SW480 (cell line): ENCODE measurements around the gene CEP57L1.
"Not testable (repeated sequence)": the region's sequence is repeated elsewhere in the genome, so short reads cannot be mapped to it uniquely, and the experiment has no call there.

Source experiments
- DNase-seq: peaks from one replicate; pipeline ENCODE4 v3.0.0-alpha.2; 2016; ENCODE audit warnings: low spot score

Gene CEP57L1

DNA sequence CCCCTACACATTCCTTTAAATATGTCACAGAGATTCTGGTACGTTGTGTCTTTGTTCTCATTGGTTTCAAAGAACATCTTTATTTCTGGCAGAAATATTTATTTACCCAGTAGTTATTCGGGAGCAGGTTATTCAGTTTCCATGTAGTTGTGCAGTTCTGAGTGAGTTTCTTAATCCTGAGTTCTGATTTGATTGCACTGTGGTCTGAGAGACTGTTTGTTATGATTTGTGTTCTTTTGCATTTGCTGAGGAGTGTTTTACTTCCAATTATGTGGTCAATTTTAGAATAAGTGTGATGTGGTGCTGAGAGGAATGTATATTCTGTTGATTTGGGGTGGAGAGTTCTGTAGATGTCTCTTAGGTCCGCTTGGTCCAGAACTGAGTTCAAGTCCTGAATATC lies 17.4 kb downstream of the CEP57L1 start:
- not testable (repeated sequence) for DNase-seq

DNA sequence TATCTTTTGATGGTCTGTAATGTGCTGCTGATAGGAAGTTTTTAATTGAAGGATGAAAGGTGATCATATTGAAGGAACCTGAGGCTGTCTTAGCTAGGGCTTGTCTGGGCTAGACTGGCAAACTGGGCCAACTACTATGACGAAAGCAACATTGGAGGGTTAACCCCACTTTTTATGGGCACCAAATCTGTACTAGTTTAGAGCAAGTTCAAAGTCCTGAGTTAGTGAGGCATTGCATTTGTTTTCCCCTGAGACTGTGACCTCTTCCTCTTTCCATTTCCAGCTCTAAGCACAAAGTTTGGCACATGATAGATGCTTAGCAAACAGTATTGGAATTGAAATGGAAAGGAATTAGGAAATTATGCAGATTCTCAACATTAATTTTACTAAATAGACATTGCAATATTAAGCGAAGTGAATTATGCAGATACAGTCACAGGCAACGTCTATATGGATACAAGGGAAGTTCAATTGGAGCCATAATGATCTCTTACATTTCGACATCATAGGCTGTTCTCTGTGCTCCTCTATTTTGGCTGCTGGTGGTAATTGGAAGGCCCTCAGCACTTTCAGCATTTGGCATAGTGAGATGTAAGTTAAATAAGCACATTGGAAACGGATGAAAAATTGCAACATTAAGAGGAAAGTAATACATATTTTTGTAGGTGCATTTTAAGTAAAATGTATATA lies 22.2 kb downstream of the CEP57L1 start:
- DNase-seq, result no peak

DNA sequence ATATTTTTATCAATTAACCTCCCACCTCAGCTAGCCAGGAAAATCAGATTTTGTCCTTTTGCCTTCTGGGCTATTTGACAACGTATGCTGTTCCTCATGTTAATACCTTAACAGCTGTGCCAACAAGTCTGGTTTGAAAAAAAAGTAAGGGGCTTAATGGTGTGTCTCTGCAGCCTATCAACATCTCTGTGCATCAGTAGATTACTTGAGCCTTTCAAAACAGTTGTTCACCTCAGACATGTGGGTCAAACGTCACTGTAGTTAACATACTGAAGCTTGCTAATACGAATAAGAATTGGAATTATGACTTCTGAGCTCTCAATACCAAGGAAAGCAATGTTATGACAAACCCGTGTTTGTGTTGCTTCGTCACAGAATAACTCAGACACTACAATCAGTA lies 23.0 kb downstream of the CEP57L1 start:
- DNase-seq, result no peak

DNA sequence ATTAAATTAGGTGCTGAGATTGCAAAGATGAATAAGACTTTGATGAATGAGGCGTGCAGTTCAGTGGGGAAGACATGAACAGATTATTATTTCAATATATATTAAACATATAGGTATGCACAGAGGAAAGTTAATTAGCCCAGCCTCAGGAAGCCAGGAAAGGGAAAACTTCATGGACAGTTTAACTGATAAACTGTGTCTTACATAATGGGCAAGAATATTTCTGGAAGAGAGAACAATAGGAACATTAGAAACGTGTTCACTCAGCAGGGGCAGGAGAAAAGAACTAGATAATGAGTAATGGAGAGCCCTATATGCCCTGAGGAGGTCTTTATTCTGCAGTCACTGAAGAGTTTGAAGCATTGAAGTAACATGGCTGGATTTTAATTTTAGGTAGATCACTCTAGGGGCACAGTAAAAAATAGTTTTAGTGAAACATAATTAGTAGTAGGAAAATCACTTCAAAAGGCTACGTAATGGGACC lies 23.6 kb downstream of the CEP57L1 start:
- no peak for DNase-seq

DNA sequence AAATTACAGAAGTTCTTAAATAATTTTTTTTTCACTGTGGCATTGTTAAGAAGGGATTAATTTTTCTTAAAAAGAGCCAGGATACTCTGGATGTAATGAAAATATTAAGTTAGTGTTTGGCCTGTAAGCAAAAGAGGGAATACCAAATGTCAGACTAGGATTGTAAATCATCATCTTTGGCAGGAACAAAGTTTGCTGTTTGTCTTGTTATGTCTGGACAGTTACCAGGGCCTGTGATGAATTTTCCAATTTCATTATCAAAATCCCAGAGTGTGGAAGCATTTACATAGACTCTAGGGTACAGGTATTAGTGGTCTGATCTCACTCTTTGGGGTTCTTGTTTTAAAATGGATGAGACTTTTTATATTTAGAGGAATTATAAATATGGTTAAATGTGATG lies 26.1 kb downstream of the CEP57L1 start:
- no peak for DNase-seq

DNA sequence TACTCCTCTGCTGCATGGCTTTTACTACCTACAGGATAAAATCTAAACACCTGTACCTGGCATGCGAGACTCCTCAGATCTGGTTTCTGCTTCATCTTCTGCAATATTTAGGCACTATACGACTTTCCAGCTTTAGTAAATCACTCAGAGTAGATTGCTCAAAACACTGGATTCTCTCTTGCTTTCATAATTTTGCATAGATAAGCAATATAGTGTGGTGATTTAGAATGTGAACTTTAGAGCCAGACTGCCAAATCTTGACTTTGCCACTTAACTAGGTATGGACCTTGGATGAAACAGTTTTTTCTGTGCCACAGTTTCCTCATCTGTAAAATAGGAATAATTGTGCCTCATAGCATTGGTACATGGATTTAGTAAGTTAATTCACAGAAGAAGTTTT lies 28.9 kb downstream of the CEP57L1 start:
- DNase-seq, result no peak

DNA sequence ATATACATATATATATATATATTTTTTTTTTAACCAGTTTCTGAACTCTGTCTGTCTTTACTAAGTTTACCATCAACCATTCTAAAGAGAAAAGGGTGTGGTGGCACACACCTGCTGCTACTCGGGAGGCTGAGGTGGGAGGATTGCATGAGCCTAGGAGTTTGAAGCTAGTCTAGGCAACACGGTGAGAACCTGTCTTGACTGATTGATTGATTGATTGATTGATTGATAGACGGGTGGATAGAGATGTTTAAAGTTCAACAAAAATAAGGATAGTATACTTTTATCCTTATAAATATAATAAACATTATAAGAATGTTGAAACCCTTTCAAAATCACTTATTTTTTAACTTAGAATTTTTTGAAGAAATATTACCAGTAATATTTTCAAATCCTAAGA lies 30.2 kb downstream of the CEP57L1 start:
- no peak for DNase-seq

DNA sequence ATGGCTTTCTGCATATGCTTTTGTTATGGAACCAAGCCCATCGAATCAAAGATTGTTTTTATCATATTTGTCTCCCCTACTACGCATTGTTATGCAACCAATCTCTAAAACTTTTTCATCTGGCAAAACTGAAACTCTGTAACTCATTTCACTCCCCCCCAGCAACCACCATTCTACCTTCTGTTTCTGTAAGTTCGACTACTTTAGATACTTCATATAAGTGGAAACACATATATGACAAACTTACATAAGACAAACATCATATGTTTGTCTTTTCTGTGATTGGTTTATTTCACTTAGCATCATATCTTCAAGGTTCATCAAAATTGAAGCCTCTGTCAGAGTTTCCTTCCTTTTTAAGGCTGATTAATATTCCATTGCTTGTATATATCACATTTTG lies 34.8 kb downstream of the CEP57L1 start:
- no peak for DNase-seq

DNA sequence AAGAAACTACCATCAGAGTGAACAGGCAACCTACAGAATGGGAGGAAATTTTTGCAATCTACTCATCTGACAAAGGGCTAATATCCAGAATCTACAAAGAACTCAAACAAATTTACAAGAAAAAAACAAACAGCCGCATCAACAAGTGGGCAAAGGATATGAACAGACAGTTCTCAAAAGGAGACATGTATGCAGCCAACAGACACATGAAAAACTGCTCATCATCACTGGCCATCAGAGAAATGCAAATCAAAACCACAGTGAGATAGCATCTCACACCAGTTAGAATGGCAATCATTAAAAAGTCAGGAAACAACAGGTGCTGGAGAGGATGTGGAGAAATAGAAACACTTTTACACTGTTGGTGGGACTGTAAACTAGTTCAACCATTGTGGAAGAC lies 40.3 kb downstream of the CEP57L1 start:
- not testable (repeated sequence) for DNase-seq

DNA sequence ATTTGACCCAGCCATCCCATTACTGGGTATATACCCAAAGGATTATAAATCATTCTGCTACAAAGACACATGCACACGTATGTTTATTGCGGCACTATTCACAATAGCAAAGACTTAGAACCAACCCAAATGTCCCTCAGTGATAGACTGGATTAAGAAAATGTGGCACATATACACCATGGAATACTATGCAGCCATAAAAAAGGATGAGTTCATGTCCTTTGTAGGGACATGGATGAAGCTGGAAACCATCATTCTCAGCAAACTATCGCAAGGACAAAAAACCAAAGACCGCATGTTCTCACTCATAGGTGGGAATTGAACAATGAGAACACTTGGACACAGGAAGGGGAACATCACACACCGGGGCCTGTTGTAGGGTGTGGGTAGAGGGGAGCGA lies 40.7 kb downstream of the CEP57L1 start:
- not testable (repeated sequence) for DNase-seq

DNA sequence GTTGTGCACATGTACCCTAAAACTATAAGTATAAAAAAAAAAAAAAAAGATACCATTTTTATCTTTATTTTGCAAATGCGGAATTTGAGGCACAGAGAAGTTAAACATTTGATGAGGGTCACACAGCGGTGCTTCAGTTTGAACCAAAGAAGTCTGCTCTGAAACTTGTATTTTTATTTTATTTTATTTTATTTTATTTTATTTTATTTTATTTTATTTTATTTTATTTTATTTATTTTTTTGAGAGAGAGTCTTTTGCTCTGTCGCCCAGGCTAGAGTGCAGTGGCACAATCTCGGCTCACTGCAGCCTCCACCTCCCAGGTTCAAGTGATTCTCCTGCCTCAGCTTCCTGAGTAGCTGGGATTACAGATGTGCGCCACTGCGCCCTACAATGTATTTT lies 41.2 kb downstream of the CEP57L1 start:
- DNase-seq, result not testable (repeated sequence)

DNA sequence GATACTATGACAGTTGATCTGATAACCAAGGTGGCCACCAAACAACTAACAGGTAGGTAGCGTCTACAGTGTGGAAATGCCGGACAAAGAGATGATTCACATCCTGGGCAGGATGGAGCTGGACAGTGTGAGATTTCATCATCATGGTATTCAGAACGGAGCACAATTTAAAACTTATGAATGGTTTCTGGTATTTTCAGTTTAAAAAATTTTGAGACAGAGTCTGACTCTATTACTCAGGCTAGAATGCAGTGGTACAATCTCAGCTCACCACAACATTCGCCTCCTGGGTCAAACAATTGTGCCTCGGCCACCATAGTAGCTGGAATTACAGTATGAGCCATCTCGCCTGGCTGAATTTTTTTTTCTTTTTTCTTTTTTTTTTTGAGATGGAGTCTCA lies 43.8 kb downstream of the CEP57L1 start:
- peak; percentile 4 for DNase-seq

DNA sequence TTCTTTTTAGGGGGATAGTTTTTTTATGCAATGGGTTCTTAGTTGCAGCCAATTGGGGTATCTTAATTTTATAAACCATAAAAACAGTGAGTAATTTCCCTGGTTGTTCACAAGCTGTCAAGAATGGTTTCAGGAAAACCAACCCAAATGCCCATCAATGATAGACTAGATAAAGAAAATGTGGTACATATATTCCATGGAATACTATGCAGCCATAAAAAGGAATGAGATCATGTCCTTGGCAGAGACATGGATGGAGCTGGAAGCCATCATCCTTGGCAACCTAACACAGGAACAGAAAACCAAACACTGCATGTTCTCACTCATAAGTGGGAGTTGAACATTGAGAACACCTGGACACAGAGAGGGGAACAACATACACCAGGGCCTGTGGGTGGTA lies 46.8 kb downstream of the CEP57L1 start:
- DNase-seq, result not testable (repeated sequence)

DNA sequence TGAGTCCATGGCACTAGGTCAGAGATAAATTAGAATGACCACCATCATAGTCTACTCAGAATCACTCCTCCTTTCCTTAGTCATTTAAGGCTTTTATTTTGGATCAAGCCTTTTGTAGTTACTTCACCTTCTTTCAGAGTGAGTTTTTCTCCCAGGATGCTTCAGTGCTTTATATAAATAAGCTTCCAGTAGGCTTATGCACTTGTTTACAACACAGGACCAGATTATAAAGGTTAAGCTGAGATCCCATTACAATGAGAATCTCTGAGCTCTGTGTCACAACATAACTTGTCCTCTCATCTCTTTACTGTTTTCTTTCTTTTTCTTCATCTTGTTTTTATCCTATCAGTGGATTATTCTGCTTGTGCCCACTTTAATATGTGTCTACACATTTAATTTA lies 47.9 kb downstream of the CEP57L1 start:
- DNase-seq, result no peak

DNA sequence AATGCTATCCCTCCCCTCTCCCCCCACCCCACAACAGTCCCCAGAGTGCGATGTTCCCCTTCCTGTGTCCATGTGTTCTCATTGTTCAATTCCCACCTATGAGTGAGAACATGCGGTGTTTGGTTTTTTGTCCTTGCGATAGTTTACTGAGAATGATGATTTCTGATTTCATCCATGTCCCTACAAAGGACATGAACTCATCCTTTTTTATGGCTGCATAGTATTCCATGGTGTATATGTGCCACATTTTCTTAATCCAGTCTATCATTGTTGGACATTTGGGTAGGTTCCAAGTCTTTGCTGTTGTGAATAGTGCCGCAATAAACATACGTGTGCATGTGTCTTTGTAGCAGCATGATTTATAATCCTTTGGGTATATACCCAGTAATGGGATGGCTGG lies 52.9 kb downstream of the CEP57L1 start:
- not testable (repeated sequence) for DNase-seq

DNA sequence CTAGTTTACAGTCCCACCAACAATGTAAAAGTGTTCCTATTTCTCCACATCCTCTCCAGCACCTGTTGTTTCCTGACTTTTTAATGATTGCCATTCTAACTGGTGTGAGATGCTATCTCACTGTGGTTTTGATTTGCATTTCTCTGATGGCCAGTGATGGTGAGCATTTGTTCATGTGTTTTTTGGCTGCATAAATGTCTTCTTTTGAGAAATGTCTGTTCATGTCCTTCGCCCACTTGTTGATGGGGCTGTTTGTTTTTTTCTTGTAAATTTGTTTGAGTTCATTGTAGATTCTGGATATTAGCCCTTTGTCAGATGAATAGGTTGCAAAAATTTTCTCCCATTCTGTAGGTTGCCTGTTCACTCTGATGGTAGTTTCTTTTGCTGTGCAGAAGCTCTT lies 53.4 kb downstream of the CEP57L1 start:
- not testable (repeated sequence) for DNase-seq

DNA sequence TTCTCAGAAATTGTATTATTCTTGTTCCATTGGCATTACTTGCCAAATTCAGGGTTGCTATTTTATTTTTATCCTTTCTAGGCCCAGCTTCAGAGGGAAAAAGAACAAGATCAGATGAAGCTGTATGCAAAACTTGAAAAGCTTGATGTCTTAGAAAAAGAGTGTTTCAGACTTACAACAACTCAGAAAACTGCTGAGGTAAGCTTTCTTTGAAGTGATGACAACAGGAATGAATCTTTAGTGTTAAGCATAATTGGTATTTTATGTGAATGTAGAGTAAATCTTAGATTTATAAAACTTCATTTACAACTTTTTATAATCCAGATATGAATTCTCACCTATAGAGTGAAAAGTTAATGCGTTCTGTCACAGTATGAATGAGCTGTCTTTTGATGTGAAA lies 58.4 kb downstream of the CEP57L1 start:
- no peak for DNase-seq

DNA sequence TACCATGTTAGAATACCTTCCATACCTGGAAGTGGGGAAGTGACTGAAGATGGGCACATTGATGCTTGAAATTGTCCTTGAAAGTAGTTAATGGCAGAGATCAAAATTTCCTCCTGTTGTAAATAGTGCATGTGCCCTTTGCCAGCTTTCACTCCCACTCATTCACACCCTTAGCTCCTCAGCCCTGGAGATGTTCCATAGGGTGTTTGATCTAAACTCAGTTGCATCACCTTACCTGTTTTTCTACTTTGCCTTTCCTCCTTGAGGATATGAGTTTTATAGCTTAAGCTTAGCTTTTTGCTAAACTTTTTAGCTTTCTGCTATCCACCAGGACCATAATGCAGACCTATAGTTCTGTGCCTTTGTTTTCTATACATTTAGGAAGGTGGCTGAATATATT lies 69.0 kb downstream of the CEP57L1 start:
- DNase-seq, result no peak

DNA sequence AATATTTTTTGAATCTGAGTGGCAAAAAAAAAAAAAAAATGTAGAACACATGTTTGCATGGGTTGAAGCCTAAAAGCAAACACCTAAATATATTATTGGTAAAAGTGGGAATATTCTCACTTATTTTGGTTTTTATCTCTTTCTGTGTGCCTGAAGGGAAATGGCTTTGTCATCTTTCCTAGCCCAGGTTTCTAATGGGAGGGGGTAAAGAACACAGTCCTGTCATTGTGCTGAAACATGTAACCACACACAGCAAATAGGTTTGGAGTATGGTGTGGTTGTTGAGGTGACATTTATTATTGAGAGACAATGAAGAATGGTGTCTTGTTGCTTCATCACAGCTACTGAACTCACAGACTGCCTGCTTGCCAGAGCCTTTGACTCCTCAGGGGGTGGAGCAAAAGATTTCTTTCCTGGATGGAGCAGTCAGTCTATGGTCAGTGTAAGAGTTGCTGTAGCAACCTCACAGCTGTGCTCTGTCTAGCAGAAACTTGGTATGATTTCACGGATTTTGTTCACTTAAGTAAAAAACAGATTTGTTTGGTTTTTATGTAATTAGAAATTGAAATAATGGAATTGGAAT lies 70.2 kb downstream of the CEP57L1 start:
- peak; percentile 37 for DNase-seq

DNA sequence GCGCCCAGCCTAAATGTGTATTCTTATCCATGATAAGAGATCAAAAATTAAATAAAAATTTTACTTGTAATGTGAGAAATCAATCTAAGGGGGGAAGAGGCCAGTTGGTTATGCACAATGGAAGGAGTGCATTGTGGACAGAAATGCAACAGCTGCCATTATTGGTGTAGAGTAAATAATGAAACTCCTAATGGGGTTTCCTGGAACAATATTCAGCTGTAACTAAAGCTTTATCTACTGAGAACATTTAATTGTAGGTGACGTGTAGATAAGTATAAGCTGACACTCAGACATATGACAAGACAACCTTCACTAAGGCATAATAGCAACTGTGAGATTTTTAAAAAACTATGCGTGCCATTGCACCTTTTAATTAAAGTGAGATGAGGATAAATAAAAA lies 71.4 kb downstream of the CEP57L1 start:
- no peak for DNase-seq

DNA sequence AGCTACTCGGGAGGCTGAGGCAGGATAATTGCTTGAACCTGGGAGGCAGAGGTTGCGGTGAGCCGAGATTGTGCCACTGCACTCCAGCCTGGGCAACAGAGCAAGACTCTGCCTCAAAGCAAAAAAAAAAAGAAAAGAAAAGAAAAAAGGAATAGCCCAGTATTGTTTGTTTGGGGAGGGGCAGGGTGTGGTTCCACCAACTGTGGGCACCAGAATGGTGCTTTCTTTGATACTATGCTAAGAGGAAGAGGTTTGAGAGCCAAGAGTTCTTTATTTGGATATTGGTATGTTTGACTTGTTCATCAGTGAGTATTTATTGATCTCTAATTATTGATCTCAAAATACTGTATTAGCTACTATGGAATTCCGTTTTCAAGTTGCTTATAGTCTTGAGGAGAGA lies 72.3 kb downstream of the CEP57L1 start:
- no peak for DNase-seq

DNA sequence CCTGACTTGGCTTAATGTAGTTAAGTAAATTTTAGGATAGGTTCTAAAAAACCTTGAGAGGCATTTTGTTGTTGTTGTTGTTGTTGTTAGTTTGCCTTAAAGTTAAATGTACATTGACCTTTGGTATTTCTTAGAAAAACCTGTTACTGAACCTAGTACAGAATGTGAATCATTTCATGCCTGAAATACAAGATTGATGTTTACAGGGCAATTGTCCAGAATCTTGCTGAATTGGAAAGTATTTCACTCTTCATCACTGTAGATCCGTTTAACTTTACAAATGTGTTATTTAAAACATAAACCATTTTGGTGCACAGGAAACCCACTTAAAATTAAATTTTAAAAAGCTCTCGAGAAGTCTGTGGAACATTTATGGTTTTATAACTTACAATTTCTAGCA lies 75.0 kb downstream of the CEP57L1 start:
- no peak for DNase-seq

DNA sequence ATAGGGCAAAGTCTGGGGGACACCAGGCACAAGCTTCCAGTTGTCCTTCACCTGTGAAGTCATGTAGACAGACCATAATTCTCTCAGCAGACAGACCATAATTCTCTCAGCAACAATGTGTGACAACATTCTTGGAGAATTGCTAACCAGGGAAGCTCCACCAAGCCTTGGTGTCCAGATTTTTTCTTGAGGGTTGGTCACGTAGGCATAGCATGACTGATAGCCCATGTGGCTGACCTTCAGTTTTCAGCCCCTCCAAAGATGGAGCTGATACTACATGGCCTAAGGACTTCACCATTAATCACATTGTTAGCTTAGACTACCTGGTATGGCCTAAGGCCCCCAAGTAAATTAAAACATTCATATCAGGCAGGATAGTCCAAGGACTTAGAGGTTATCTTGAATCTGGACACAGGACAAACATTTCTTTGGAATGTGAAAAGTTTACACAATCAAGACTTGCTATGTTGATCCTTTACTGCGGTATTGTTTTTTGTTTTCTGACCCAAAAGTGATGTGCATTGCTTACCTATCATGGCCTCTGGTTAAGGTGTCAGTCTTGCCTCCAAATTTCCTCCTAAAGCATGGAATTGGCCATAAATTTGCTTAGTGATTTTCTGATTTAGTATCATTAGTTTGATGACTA lies 76.9 kb downstream of the CEP57L1 start:
- DNase-seq, result no peak

DNA sequence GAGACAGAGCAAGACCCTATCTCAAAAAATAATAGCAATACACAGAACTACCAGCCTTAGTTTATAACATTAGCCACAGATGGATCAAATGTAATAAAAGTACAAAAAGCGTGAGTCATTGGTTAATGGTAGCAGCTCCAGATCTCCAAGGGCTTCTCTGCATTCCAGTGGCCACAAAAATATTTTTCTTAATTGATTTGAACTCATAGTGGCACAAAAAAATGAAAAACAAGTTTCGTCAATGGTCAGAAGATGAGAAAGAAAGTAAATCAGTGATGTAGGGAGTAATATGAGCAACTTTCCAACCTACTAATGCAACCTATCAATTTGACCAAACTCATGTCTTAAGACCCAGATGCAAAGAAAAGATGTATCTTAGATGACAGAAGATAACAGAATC lies 79.6 kb downstream of the CEP57L1 start:
- no peak for DNase-seq
